Esophagus squamous epithelium (tissue), 5 donors: ENCODE measurements around the gene KL. TPM values are rescaled to one million over a fixed set of nuclear protein-coding genes. Genes with fewer than 3 reads are reported as not detected.

ENCODE experiments used
- DNase-seq: peaks from one replicate; lab custom pipeline; 2025; lab: John Stamatoyannopoulos, UW
- H3K27ac ChIP-seq, 4 donors: fragments of 200-600 bp; sonication (generic); one replicate each; pipeline ENCODE4 v1.5.1; 2016 to 2019; ENCODE audit warnings: mild to moderate bottlenecking in 1 of 4
- H3K27me3 ChIP-seq, 4 donors: fragments of 200-600 bp; sonication (generic); 1 replicate in 3 of 4; 2 replicates in 1 of 4; pipeline versions ENCODE4 v1.5.1 to v1.6.0; 2017 to 2021; ENCODE audit warnings: antibody characterized with exemption in 1 of 4
- H3K36me3 ChIP-seq, 3 donors: fragments of 200-600 bp; sonication (generic); one replicate each; pipeline ENCODE4 v1.5.1; 2016 to 2019
- H3K4me1 ChIP-seq, 3 donors: fragments of 200-600 bp; sonication (generic); one replicate each; pipeline ENCODE4 v1.5.1; 2017 to 2019
- H3K4me3 ChIP-seq, 4 donors: fragments of 200-600 bp; sonication (generic); 1 replicate in 3 of 4; 2 replicates in 1 of 4; pipeline ENCODE4 v1.5.1; 2016 to 2019; ENCODE audit warnings: mild to moderate bottlenecking in 2 of 4, moderate library complexity in 1 of 4
- H3K9me3 ChIP-seq, 3 donors: fragments of 200-600 bp; sonication (generic); one replicate each; pipeline ENCODE4 v1.5.1; 2016 to 2019
- CTCF ChIP-seq, 6 experiments: fragments of 450-650 bp in 4 of 6; fragments of 200-600 bp in 2 of 6; sonication (generic) in 2 of 6; IDR thresholded peaks; one replicate each; pipeline ENCODE4 v1.5.1; 2016 to 2019; ENCODE audit warnings: antibody characterized with exemption in 6 of 6, mild to moderate bottlenecking in 4 of 6, moderate library complexity in 4 of 6
- POLR2A ChIP-seq, 4 donors: fragments of 450-650 bp; IDR thresholded peaks; one replicate each; pipeline ENCODE4 v1.6.1; 2017; ENCODE audit warnings: antibody characterized with exemption in 4 of 4, mild to moderate bottlenecking in 4 of 4, moderate library complexity in 3 of 4
- WGBS, 2 donors: methylation state at CpG; one replicate each; pipeline ENCODE4 v1.1.5; 2018; 5-methylcytosine and 5-hydroxymethylcytosine counted together
- intact Hi-C: fragments of 100-400 bp; cut with DNase I; formaldehyde crosslinking; loops from one replicate; pipeline ENCODE4 v1.15.0; 2022
- total RNA-seq, 4 donors: library from RNA; depleted of rRNA; stranded (reverse); fragments of >200 nt; gene quantifications; one replicate each; pipeline ENCODE4 v1.1.0, GENCODE V29; 2016
- donor health status: DM: yes; HTN: yes; CAD: no.

Gene KL
- total RNA-seq, 4 donors from 2014 or later, result 0.11 to 1.1 (median 0.82) TPM

- H3K9me3 ChIP-seq, result no peaks in the 10 kb centered on the region
- DNase-seq, result no peak
- no peaks in the 10 kb centered on the region for H3K4me1 ChIP-seq
- intact Hi-C loops, result no loop called here
- H3K27me3 ChIP-seq, result no peaks in the 10 kb centered on the region
- H3K4me3 ChIP-seq, result no peak overlapping the region
- TF ChIP-seq POLR2A (IDR thresholded peaks at IDR 0.05) (no peak), CTCF (IDR thresholded peaks at IDR 0.05) (no peak)
- H3K27ac ChIP-seq, result no peak overlapping the region
- H3K36me3 ChIP-seq, result no peaks in the 10 kb centered on the region
- 19 to 30% methylated on average over 4 of the region's 4 CpGs for WGBS, 2 donors
Observed at GRCh38 chr13:33050161-33050560, 33.9 kb downstream of the KL start.

GRCh38 chr13:33051632-33052031, 35.4 kb downstream of the KL start:
- DNase-seq, result no peak
- intact Hi-C loops, result no loop called here
- H3K4me3 ChIP-seq, result no peak overlapping the region
- no peaks in the 10 kb centered on the region for H3K4me1 ChIP-seq
- no peak for TF ChIP-seq CTCF (IDR thresholded peaks at IDR 0.05)
- no peak for TF ChIP-seq POLR2A (IDR thresholded peaks at IDR 0.05)
- WGBS, 2 donors, result 75 to 87% methylated on average over 3 of the region's 3 CpGs
- H3K36me3 ChIP-seq, result no peaks in the 10 kb centered on the region
- H3K27me3 ChIP-seq, result no peaks in the 10 kb centered on the region
- no peak overlapping the region for H3K27ac ChIP-seq
- H3K9me3 ChIP-seq, result no peaks in the 10 kb centered on the region

GRCh38 chr13:33052506-33053280, 36.5 kb downstream of the KL start:
- no peak overlapping the region for H3K4me3 ChIP-seq
- 59 to 77% methylated on average over 3 of the region's 3 CpGs for WGBS, 2 donors
- H3K27ac ChIP-seq, result peak overlapping the region in 1 of 4 donors; percentile 43
- intact Hi-C loops, result no loop called here
- no peaks in the 10 kb centered on the region for H3K36me3 ChIP-seq
- no peak for DNase-seq
- peaks cover 0 to 3% (median under 1%) of the 10 kb centered on the region in 3 donors for H3K4me1 ChIP-seq
- no peaks in the 10 kb centered on the region for H3K27me3 ChIP-seq
- H3K9me3 ChIP-seq, result no peaks in the 10 kb centered on the region
- TF ChIP-seq POLR2A (IDR thresholded peaks at IDR 0.05) (no peak), CTCF (IDR thresholded peaks at IDR 0.05) (no peak)

GRCh38 chr13:33053397-33054066, 37.3 kb downstream of the KL start:
- no peaks in the 10 kb centered on the region for H3K27me3 ChIP-seq
- no peaks in the 10 kb centered on the region for H3K9me3 ChIP-seq
- DNase-seq, result no peak
- no peak overlapping the region for H3K4me3 ChIP-seq
- H3K36me3 ChIP-seq, result no peaks in the 10 kb centered on the region
- TF ChIP-seq POLR2A (IDR thresholded peaks at IDR 0.05), result no peak
- no peak for TF ChIP-seq CTCF (IDR thresholded peaks at IDR 0.05)
- 68 to 71% methylated on average over 7 of the region's 7 CpGs for WGBS, 2 donors
- H3K27ac ChIP-seq, result peak overlapping the region in 1 of 4 donors; percentile 43
- intact Hi-C loops, result no loop called here
- H3K4me1 ChIP-seq, result peaks cover 0 to 9% (median 3%) of the 10 kb centered on the region in 3 donors
